HepG2 (cell line): ENCODE measurements around the gene SYCP2. TPM values are rescaled to one million over a fixed set of nuclear protein-coding genes. Genes with fewer than 3 reads are reported as not detected.

Experiments
- HCFC1 ChIP-seq: fragments of 150-350 bp; IDR thresholded peaks from 2 replicates; pipeline ENCODE4 v1.6.1; 2014; ENCODE audit warnings: low read depth, low read length
- TBP ChIP-seq: sonication (generic); formaldehyde crosslinking; IDR thresholded peaks from 2 replicates; pipeline ENCODE4 v1.5.0; 2020; ENCODE audit warnings: missing genetic modification reagents
- ZNF234 ChIP-seq: sonication (generic); formaldehyde crosslinking; conservative IDR thresholded peaks from 2 replicates; pipeline ENCODE4 v1.5.1; 2020; ENCODE audit warnings: mild to moderate bottlenecking, missing genetic modification reagents
- ZNF263 ChIP-seq: sonication (generic); formaldehyde crosslinking; IDR thresholded peaks from 2 replicates; pipeline ENCODE4 v1.4.0; 2020; ENCODE audit warnings: missing genetic modification reagents
- ZNF589 ChIP-seq: sonication (generic); formaldehyde crosslinking; conservative IDR thresholded peaks from 2 replicates; pipeline ENCODE4 v1.8.0; 2022; ENCODE audit warnings: mild to moderate bottlenecking, moderate library complexity, missing genetic modification reagents
- ZNF605 ChIP-seq: sonication (generic); formaldehyde crosslinking; IDR thresholded peaks from 2 replicates; pipeline ENCODE4 v1.8.0; 2022; ENCODE audit warnings: mild to moderate bottlenecking, missing genetic modification reagents
- ZNF607 ChIP-seq: sonication (generic); formaldehyde crosslinking; IDR thresholded peaks from 2 replicates; pipeline ENCODE4 v1.5.1; 2020; ENCODE audit warnings: missing genetic modification reagents, mild to moderate bottlenecking, borderline replicate concordance
- ZNF737 ChIP-seq: sonication (generic); formaldehyde crosslinking; IDR thresholded peaks from 2 replicates; pipeline ENCODE4 v1.5.0; 2020; ENCODE audit warnings: missing genetic modification reagents, mild to moderate bottlenecking, borderline replicate concordance
- polyA plus RNA-seq, 8 experiments: library from polyadenylated mRNA; depleted of rRNA in 3 of 8; stranded (reverse) in 7 of 8; unstranded in 1 of 8; fragments of >200 nt; fragmentation: Illumina TruSeq in 4 of 8; extraction: Trizol in 4 of 8; gene quantifications; 2 replicates each; pipeline versions ENCODE4 v1.2.1 to v1.2.3, GENCODE V29; 2011 to 2016; ENCODE audit warnings: low read depth in 4 of 8, missing spikeins in 1 of 8, mixed read lengths in 1 of 8; ENCODE audit not compliant: insufficient read depth in 1 of 8
- total RNA-seq, 5 experiments: library from RNA; depleted of rRNA; stranded (reverse); fragments of >200 nt; fragmentation: Illumina TruSeq; extraction: Trizol; gene quantifications; 2 replicates each; pipeline ENCODE4 v1.2.3, GENCODE V29; 2016; ENCODE audit warnings: low read depth in 1 of 5
- TF ChIP-seq, protein P1 (sequence below): conservative IDR thresholded peaks from 2 replicates; pipeline ENCODE4 v1.6.1; 2018; ENCODE audit warnings: missing genetic modification reagents
- TF ChIP-seq, protein P2 (sequence below): sonication (generic); formaldehyde crosslinking; conservative IDR thresholded peaks from 2 replicates; pipeline ENCODE4 v1.8.0; 2022; ENCODE audit warnings: low read depth, missing genetic modification reagents
- TF ChIP-seq, protein P3 (sequence below), 2 experiments: sonication (generic) in 1 of 2; formaldehyde crosslinking in 1 of 2; IDR thresholded peaks; 2 replicates each; pipeline versions ENCODE4 v1.4.0 to v1.6.1; 2016 to 2020; ENCODE audit warnings: borderline replicate concordance in 1 of 2, low read depth in 1 of 2, mild to moderate bottlenecking in 1 of 2, missing genetic modification reagents in 1 of 2
- TF ChIP-seq, protein P4 (sequence below): IDR thresholded peaks from 2 replicates; pipeline ENCODE4 v1.6.1; 2016; ENCODE audit warnings: low read depth, missing genetic modification reagents, missing compliant biosample characterization
- TF ChIP-seq, protein P5 (sequence below): sonication (generic); formaldehyde crosslinking; IDR thresholded peaks from 2 replicates; pipeline ENCODE4 v1.8.0; 2022; ENCODE audit warnings: mild to moderate bottlenecking, missing genetic modification reagents, moderate library complexity

Gene SYCP2
- total and polyA plus RNA-seq, 2 of the 13 experiments (the other 11 are each of a cell fraction or from before 2014, with no cell fraction given), result 0.07 to 0.24 TPM

DNA sequence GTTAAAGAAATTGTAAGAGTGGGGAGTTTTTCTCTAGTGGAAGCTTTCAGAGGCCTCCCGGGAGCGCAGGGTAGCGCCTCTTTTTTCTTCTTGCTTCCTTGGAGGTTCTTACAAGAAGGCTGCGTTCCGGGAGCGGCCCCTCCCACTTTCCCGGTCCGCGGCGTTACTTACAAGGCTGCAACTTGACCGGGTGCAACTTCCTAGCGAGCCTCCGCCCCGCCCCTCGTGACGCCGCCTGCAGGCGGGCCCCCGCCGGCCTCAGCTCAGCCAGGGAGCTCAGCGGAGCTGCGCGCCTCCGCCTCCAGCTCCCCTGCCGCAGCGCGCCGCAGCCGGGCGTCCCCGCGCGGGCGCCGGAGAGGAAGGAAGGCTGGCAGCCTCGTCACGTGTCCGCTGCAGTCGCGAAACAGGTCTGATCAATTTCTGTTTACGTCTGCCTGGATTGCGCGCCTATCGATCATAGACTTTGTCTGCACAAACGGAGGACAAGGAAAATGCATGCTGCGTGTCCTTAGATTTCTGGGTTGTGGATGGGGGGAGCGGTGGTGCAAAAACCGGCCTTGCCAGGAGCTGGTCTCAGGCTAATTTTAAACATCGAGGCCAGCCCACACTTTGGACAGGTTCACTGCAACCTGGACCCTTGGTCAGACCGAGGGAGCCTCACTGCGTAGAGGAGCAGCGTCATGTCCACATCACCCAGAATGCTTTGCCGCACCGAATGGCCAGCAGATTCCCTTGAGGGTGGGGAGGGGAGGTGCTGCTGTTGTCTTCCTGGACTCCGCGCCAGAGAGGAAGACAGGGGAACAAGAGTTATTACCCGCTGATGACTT is 6.9 kb upstream of the SYCP2 start, which contains the start of the genes FAM217B and PPP1R3D (continued):
- TF ChIP-seq, protein P1, sequence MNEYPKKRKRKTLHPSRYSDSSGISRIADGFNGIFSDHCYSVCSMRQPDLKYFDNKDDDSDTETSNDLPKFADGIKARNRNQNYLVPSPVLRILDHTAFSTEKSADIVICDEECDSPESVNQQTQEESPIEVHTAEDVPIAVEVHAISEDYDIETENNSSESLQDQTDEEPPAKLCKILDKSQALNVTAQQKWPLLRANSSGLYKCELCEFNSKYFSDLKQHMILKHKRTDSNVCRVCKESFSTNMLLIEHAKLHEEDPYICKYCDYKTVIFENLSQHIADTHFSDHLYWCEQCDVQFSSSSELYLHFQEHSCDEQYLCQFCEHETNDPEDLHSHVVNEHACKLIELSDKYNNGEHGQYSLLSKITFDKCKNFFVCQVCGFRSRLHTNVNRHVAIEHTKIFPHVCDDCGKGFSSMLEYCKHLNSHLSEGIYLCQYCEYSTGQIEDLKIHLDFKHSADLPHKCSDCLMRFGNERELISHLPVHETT (CRISPR knock-in tag), result no peak; the same call in 1 of the 2 replicates
- TF ChIP-seq, protein P2, sequence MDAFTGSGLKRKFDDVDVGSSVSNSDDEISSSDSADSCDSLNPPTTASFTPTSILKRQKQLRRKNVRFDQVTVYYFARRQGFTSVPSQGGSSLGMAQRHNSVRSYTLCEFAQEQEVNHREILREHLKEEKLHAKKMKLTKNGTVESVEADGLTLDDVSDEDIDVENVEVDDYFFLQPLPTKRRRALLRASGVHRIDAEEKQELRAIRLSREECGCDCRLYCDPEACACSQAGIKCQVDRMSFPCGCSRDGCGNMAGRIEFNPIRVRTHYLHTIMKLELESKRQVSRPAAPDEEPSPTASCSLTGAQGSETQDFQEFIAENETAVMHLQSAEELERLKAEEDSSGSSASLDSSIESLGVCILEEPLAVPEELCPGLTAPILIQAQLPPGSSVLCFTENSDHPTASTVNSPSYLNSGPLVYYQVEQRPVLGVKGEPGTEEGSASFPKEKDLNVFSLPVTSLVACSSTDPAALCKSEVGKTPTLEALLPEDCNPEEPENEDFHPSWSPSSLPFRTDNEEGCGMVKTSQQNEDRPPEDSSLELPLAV, result no peak
- TF ChIP-seq, protein P3, sequence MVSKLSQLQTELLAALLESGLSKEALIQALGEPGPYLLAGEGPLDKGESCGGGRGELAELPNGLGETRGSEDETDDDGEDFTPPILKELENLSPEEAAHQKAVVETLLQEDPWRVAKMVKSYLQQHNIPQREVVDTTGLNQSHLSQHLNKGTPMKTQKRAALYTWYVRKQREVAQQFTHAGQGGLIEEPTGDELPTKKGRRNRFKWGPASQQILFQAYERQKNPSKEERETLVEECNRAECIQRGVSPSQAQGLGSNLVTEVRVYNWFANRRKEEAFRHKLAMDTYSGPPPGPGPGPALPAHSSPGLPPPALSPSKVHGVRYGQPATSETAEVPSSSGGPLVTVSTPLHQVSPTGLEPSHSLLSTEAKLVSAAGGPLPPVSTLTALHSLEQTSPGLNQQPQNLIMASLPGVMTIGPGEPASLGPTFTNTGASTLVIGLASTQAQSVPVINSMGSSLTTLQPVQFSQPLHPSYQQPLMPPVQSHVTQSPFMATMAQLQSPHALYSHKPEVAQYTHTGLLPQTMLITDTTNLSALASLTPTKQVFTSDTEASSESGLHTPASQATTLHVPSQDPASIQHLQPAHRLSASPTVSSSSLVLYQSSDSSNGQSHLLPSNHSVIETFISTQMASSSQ (IDR thresholded peaks at IDR 0.05; ENCODE audit: low read depth), result no peak
- TF ChIP-seq, protein P3 (CRISPR knock-in tag; IDR thresholded peaks at IDR 0.05; ENCODE audit: borderline replicate concordance), result peak; percentile 60; the same call in 1 of the 2 replicates
- peak; percentile 4; the same call in 1 of the 2 replicates for TF ChIP-seq HCFC1
- peak; percentile 74; the same call in 1 of the 2 replicates for TF ChIP-seq ZNF607 (CRISPR knock-in tag)
- TF ChIP-seq, protein P4, sequence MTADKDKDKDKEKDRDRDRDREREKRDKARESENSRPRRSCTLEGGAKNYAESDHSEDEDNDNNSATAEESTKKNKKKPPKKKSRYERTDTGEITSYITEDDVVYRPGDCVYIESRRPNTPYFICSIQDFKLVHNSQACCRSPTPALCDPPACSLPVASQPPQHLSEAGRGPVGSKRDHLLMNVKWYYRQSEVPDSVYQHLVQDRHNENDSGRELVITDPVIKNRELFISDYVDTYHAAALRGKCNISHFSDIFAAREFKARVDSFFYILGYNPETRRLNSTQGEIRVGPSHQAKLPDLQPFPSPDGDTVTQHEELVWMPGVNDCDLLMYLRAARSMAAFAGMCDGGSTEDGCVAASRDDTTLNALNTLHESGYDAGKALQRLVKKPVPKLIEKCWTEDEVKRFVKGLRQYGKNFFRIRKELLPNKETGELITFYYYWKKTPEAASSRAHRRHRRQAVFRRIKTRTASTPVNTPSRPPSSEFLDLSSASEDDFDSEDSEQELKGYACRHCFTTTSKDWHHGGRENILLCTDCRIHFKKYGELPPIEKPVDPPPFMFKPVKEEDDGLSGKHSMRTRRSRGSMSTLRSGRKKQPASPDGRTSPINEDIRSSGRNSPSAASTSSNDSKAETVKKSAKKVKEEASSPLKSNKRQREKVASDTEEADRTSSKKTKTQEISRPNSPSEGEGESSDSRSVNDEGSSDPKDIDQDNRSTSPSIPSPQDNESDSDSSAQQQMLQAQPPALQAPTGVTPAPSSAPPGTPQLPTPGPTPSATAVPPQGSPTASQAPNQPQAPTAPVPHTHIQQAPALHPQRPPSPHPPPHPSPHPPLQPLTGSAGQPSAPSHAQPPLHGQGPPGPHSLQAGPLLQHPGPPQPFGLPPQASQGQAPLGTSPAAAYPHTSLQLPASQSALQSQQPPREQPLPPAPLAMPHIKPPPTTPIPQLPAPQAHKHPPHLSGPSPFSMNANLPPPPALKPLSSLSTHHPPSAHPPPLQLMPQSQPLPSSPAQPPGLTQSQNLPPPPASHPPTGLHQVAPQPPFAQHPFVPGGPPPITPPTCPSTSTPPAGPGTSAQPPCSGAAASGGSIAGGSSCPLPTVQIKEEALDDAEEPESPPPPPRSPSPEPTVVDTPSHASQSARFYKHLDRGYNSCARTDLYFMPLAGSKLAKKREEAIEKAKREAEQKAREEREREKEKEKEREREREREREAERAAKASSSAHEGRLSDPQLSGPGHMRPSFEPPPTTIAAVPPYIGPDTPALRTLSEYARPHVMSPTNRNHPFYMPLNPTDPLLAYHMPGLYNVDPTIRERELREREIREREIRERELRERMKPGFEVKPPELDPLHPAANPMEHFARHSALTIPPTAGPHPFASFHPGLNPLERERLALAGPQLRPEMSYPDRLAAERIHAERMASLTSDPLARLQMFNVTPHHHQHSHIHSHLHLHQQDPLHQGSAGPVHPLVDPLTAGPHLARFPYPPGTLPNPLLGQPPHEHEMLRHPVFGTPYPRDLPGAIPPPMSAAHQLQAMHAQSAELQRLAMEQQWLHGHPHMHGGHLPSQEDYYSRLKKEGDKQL (CRISPR knock-in tag), result no peak
- no peak; the same call in 1 of the 2 replicates for TF ChIP-seq ZNF589 (CRISPR knock-in tag)
- TF ChIP-seq ZNF263 (CRISPR knock-in tag), result 0 out of 2 replicates have a peak, but pooled peaks have one; percentile 10
- TF ChIP-seq ZNF234 (CRISPR knock-in tag), result peak; percentile 86; the same call in 1 of the 2 replicates
- TF ChIP-seq ZNF605, result peak; percentile 89
- peak; percentile 81 for TF ChIP-seq ZNF737
- TF ChIP-seq, protein P5, sequence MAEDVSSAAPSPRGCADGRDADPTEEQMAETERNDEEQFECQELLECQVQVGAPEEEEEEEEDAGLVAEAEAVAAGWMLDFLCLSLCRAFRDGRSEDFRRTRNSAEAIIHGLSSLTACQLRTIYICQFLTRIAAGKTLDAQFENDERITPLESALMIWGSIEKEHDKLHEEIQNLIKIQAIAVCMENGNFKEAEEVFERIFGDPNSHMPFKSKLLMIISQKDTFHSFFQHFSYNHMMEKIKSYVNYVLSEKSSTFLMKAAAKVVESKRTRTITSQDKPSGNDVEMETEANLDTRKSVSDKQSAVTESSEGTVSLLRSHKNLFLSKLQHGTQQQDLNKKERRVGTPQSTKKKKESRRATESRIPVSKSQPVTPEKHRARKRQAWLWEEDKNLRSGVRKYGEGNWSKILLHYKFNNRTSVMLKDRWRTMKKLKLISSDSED (CRISPR knock-in tag), result peak; percentile 20
- no peak for TF ChIP-seq TBP
